Measurements from ENCODE around the gene ST6GAL1.

Gene ST6GAL1

DNA sequence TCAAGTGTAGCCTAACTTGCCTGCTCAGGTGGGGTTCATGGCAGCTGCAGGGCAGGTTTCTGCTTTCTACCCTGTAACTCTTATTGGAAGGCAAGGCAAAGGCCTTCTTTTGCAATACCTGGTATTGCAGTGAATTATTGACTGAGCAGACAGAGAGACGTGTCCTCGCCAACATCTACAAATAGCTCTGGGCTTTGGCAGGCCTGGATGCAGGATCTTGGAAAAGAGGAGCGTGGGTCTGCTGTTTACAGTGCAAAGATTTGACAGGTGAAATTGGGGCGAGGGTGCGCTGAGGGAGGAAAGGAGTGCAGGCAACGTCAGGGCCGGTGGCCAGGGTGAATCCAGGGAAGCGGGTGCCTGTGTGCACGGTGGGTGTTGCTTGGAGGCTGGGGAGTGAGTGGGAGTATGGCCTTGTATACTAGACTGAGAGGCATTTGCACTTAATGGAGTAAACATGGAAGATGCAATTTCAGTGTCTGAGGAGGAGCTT lies 44.5 kb downstream of the ST6GAL1 start:
- Histone ChIP-seq H3K9me3 (ENCODE audit: severe bottlenecking) (no peaks in the 10 kb centered on the region), H3K4me3 (ENCODE audit: severe bottlenecking) (no peak overlapping the region), H3K4me1 (ENCODE audit: insufficient read depth, poor library complexity, severe bottlenecking) (no peaks in the 10 kb centered on the region), H3K36me3 (ENCODE audit: low read depth) (no peaks in the 10 kb centered on the region), H3K27me3 (ENCODE audit: insufficient read depth, poor library complexity, severe bottlenecking) (no peaks in the 10 kb centered on the region), H3K27ac (ENCODE audit: poor library complexity, severe bottlenecking) (no peak overlapping the region)
- DNase-seq (ENCODE audit: low spot score), result no peak
- no peak for TF ChIP-seq CTCF (IDR thresholded peaks at IDR 0.05; ENCODE audit: poor library complexity, severe bottlenecking)
- ATAC-seq (ENCODE audit: low read depth), result no peak

- Histone ChIP-seq H3K4me1 (ENCODE audit: insufficient read depth, poor library complexity, severe bottlenecking) (no peaks in the 10 kb centered on the region), H3K36me3 (ENCODE audit: low read depth) (no peaks in the 10 kb centered on the region), H3K9me3 (ENCODE audit: severe bottlenecking) (no peaks in the 10 kb centered on the region), H3K27me3 (ENCODE audit: insufficient read depth, poor library complexity, severe bottlenecking) (no peaks in the 10 kb centered on the region), H3K27ac (ENCODE audit: poor library complexity, severe bottlenecking) (no peak overlapping the region), H3K4me3 (ENCODE audit: severe bottlenecking) (no peak overlapping the region)
- ATAC-seq (ENCODE audit: low read depth) (no peak), DNase-seq (ENCODE audit: low spot score) (no peak)
- no peak for TF ChIP-seq CTCF (IDR thresholded peaks at IDR 0.05; ENCODE audit: poor library complexity, severe bottlenecking)
These were observed 45.4 kb downstream of the ST6GAL1 start for GRCh38 chr3:186975726-186976125.

DNA sequence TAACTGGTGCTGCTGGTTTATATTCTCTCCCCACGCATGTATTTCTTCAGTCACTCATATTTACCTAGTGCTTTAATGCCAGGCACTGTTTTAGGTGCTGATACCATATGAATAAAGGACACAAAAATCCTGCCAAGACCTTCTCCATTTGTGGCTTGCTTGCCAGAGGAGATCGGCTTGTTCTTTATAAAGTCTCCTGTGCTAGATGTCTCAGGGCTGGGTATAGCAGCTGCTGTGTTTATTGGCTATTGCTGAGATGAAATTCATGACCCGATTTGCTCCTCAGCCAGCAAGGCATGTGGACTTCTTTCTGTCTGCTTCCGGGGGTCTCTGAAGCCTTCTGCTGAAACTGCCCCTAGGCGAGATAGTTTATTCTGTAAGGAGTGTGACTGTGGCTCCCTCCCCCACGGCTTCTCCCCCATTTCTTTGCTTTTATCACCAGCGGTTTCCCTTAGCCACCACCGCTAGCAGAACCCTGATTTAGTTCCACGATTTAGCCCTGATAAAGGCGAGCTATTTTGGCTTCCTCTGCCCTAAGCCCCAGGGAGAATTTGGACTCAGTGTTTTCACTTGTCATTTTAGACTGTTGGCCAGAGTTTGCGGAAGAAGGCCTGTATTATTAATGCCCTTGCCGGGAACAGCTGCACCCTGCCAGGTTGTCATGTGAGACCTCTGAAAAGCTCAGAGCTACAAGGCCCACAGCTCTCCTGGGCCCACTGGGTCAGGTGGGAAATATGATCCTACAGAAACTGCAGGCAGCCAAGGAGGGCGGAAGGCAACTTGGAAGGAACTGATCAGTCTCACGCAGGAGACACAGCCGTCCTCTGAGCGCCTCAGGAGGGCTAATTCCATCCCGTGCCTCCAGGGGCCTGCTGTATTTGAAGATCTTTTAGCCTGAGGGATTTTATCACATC lies 46.8 kb downstream of the ST6GAL1 start:
- H3K4me3 ChIP-seq (ENCODE audit: severe bottlenecking), result no peak overlapping the region
- ATAC-seq (ENCODE audit: low read depth), result no peak
- no peaks in the 10 kb centered on the region for H3K9me3 ChIP-seq (ENCODE audit: severe bottlenecking)
- DNase-seq (ENCODE audit: low spot score), result no peak
- H3K4me1 ChIP-seq (ENCODE audit: insufficient read depth, poor library complexity, severe bottlenecking), result no peaks in the 10 kb centered on the region
- no peaks in the 10 kb centered on the region for H3K36me3 ChIP-seq (ENCODE audit: low read depth)
- TF ChIP-seq CTCF (IDR thresholded peaks at IDR 0.05; ENCODE audit: poor library complexity, severe bottlenecking), result no peak
- no peaks in the 10 kb centered on the region for H3K27me3 ChIP-seq (ENCODE audit: insufficient read depth, poor library complexity, severe bottlenecking)
- H3K27ac ChIP-seq (ENCODE audit: poor library complexity, severe bottlenecking), result no peak overlapping the region

DNA sequence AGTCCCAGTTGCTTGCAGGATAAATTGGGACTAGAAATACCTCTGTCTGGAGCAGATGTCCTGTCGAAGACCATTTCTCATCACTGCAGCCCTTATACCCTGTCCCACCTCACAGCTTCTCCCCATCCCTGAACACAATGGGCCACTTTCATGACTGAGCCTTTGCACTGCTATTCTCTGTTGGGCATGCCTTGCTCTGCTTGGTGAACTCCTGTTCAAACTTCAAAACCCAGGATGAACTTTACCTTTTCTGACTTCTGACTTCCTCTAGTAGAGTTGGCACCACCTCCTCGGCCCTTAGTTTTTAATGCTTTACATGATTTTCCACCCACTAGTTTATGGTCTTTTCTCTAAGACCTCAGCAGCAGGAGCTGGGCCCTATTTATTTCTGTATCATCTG lies 48.4 kb downstream of the ST6GAL1 start:
- Histone ChIP-seq H3K4me1 (ENCODE audit: insufficient read depth, poor library complexity, severe bottlenecking) (no peaks in the 10 kb centered on the region), H3K4me3 (ENCODE audit: severe bottlenecking) (no peak overlapping the region), H3K27ac (ENCODE audit: poor library complexity, severe bottlenecking) (no peak overlapping the region), H3K36me3 (ENCODE audit: low read depth) (no peaks in the 10 kb centered on the region), H3K27me3 (ENCODE audit: insufficient read depth, poor library complexity, severe bottlenecking) (no peaks in the 10 kb centered on the region), H3K9me3 (ENCODE audit: severe bottlenecking) (no peaks in the 10 kb centered on the region)
- TF ChIP-seq CTCF (IDR thresholded peaks at IDR 0.05; ENCODE audit: poor library complexity, severe bottlenecking), result no peak
- ATAC-seq (ENCODE audit: low read depth) (no peak), DNase-seq (ENCODE audit: low spot score) (no peak)

- Histone ChIP-seq H3K27me3 (ENCODE audit: insufficient read depth, poor library complexity, severe bottlenecking) (no peaks in the 10 kb centered on the region), H3K4me3 (ENCODE audit: severe bottlenecking) (no peak overlapping the region), H3K36me3 (ENCODE audit: low read depth) (no peaks in the 10 kb centered on the region), H3K27ac (ENCODE audit: poor library complexity, severe bottlenecking) (no peak overlapping the region), H3K9me3 (ENCODE audit: severe bottlenecking) (no peaks in the 10 kb centered on the region), H3K4me1 (ENCODE audit: insufficient read depth, poor library complexity, severe bottlenecking) (no peaks in the 10 kb centered on the region)
- DNase-seq (ENCODE audit: low spot score) (no peak), ATAC-seq (ENCODE audit: low read depth) (peak; percentile 56; the same call in 2 of the 3 replicates)
- TF ChIP-seq CTCF (IDR thresholded peaks at IDR 0.05; ENCODE audit: poor library complexity, severe bottlenecking), result no peak
These were observed 49.5 kb downstream of the ST6GAL1 start for GRCh38 chr3:186979852-186980251.

Data from RWPE2 (cell line).